ENCODE results near the gene NELFA. TPM values are rescaled to one million over a fixed set of nuclear protein-coding genes. Genes with fewer than 3 reads are reported as not detected.

NELFA gene
- polyA plus RNA-seq, 1 donor, result 37.3 TPM

DNA sequence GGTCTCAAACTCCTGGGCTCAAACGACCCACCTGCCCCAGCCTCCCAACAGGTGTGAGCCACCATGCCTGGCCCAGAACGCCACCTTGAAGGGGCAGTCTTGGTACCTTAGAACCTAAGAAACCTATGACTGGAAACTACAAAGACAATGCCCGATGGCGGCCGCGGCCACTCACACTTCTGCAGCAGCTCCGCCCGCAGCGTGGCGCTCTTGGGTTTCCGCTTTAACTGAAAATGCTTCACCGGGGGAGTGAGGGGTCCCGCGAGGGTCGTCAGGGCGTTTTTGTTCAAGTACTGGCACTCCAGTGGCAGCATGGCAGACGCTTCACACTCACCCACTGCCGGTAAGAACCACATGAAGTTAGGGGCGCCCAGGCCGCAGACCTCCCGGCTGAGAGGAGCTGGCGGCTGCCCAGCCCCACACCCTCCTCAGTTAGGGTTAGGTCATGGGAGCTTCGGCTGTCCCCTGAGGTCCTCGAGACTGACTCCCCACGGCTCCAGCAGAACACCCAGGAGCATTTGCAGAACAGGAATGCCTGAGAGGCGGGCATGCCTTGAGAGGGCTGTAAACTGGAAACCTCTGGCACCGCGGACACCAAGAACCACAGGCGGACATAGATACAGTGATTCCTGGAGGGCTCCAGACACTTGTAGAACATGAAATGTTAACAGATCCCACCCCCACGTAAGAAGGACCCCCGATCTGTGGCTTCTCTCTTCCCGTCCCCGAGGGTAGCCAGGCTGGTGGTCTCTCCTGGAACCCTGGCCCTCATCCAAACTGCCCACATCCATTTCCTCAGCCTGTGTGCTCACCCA lies 19.0 kb downstream of the NELFA start:
- H3K4me1 ChIP-seq (ENCODE audit: control insufficient read depth, insufficient read depth, low read length), result no peaks in the 10 kb centered on the region
- H3K4me3 ChIP-seq (ENCODE audit: low read length), result no peak overlapping the region
- H3K36me3 ChIP-seq (ENCODE audit: control insufficient read depth, insufficient read depth, low read length), result peaks cover 68% of the 10 kb centered on the region
- no CpG with 5 or more reads among the region's 33 CpGs for WGBS (ENCODE audit: insufficient coverage, low lambda C conversion rate)
- no peaks in the 10 kb centered on the region for H3K27me3 ChIP-seq (ENCODE audit: control insufficient read depth, insufficient read depth, low read length)
- no peak overlapping the region for H3K27ac ChIP-seq (ENCODE audit: low read length)
- DNase-seq, result no peak
- H3K9me3 ChIP-seq (ENCODE audit: control insufficient read depth, low read depth, low read length), result peaks cover 8% of the 10 kb centered on the region

DNA sequence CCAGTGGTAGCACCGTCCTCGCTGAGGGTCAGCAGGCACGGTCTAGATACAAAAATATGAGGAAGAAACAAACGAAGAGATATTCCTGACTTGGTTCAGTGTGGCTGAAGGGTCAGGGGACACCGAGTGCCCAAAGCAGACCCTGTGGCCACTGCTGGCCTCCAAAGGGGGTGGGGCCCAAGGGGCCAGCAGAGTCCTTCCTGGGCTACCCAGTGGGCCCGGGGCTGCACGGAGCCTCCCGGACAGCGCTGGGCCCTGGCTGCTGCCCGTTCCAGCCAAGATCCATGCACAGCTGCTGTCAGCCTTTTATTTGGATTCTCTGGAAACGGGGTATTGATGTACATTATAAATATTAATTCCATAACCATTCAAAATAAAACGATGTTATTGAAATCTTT lies 20.4 kb downstream of the NELFA start:
- Histone ChIP-seq H3K36me3 (ENCODE audit: control insufficient read depth, insufficient read depth, low read length) (peaks cover 82% of the 10 kb centered on the region), H3K27me3 (ENCODE audit: control insufficient read depth, insufficient read depth, low read length) (no peaks in the 10 kb centered on the region), H3K27ac (ENCODE audit: low read length) (no peak overlapping the region), H3K9me3 (ENCODE audit: control insufficient read depth, low read depth, low read length) (peaks cover 5% of the 10 kb centered on the region), H3K4me1 (ENCODE audit: control insufficient read depth, insufficient read depth, low read length) (no peaks in the 10 kb centered on the region), H3K4me3 (ENCODE audit: low read length) (no peak overlapping the region)
- DNase-seq, result no peak
- WGBS (ENCODE audit: insufficient coverage, low lambda C conversion rate), result 100% methylated on average over 2 of the region's 12 CpGs

- Histone ChIP-seq H3K36me3 (ENCODE audit: control insufficient read depth, insufficient read depth, low read length) (peaks cover 87% of the 10 kb centered on the region), H3K4me3 (ENCODE audit: low read length) (no peak overlapping the region), H3K27ac (ENCODE audit: low read length) (no peak overlapping the region), H3K27me3 (ENCODE audit: control insufficient read depth, insufficient read depth, low read length) (no peaks in the 10 kb centered on the region), H3K9me3 (ENCODE audit: control insufficient read depth, low read depth, low read length) (peaks cover 5% of the 10 kb centered on the region), H3K4me1 (ENCODE audit: control insufficient read depth, insufficient read depth, low read length) (no peaks in the 10 kb centered on the region)
- WGBS (ENCODE audit: insufficient coverage, low lambda C conversion rate), result no CpG with 5 or more reads among the region's 26 CpGs
- DNase-seq, result no peak
Observed at GRCh38 chr4:1987721-1988326, 20.9 kb downstream of the NELFA start.

DNA sequence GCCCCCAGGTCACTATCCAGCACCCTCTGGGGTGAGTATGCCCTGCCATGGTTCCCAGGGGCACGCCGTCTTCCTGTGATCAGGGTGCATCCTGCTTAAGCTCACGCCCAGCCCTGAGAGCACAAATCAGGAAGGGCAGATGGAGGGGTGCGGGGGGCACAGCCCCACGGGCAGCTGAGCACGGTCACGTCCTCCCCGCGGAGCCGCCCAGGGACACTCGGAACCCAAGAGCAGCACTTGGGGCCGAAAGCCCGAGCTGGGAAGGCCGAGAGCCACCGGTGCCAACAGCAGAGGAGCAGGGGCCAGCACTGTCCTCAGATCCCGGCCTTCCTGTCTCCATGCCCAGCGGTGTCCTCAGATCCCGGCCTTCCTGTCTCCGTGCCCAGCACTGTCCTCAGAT lies 21.5 kb downstream of the NELFA start:
- H3K9me3 ChIP-seq (ENCODE audit: control insufficient read depth, low read depth, low read length), result peaks cover 5% of the 10 kb centered on the region
- DNase-seq, result no peak
- peaks cover 93% of the 10 kb centered on the region for H3K36me3 ChIP-seq (ENCODE audit: control insufficient read depth, insufficient read depth, low read length)
- H3K4me1 ChIP-seq (ENCODE audit: control insufficient read depth, insufficient read depth, low read length), result no peaks in the 10 kb centered on the region
- WGBS (ENCODE audit: insufficient coverage, low lambda C conversion rate), result no CpG with 5 or more reads among the region's 19 CpGs
- no peak overlapping the region for H3K4me3 ChIP-seq (ENCODE audit: low read length)
- H3K27me3 ChIP-seq (ENCODE audit: control insufficient read depth, insufficient read depth, low read length), result no peaks in the 10 kb centered on the region
- no peak overlapping the region for H3K27ac ChIP-seq (ENCODE audit: low read length)

- H3K9me3 ChIP-seq (ENCODE audit: control insufficient read depth, low read depth, low read length), result peaks cover 5% of the 10 kb centered on the region
- H3K36me3 ChIP-seq (ENCODE audit: control insufficient read depth, insufficient read depth, low read length), result peaks cover 91% of the 10 kb centered on the region
- WGBS (ENCODE audit: insufficient coverage, low lambda C conversion rate), result no CpG with 5 or more reads among the region's 22 CpGs
- H3K4me1 ChIP-seq (ENCODE audit: control insufficient read depth, insufficient read depth, low read length), result no peaks in the 10 kb centered on the region
- no peaks in the 10 kb centered on the region for H3K27me3 ChIP-seq (ENCODE audit: control insufficient read depth, insufficient read depth, low read length)
- no peak overlapping the region for H3K4me3 ChIP-seq (ENCODE audit: low read length)
- DNase-seq, result no peak
- no peak overlapping the region for H3K27ac ChIP-seq (ENCODE audit: low read length)
Observed at GRCh38 chr4:1986578-1987210, 22.1 kb downstream of the NELFA start.

DNA sequence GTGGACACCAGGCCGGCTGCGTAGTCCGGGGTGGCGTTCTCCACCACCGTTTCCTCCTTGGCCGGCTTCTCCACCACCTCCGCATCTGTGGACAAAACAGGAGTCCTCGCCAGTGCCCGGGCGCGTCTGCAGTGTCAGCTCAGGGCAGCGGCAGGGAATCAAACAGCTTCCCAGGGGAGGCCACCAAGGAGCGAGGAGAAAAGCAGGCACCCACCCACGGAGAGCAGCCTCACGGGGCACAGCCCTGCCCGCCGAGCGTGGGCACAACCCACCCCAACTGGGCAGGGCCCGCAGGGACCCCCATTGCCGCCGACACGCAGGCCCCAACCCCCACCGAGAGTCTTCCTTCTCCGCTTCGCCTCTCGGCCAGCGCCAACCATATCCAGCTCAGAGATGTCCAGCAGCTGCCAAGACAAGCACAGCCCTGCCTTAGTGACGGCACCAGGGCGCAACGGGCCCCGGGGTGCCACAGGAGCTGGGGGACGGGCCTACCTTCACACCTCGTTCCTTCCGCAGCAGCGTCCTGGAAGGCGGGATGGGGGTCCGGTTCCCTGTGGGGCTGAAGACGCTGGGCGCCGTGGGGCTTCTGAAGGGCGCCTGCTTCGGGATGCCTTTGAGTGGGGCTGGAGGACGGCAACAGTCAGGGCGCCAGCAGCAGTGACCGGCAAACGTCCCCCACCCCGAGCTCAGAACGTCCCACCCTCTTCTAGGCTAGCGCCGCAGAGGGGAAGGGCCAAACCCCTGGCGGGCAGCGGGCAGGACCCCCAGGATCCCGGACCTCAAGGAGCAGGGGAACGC lies 22.8 kb downstream of the NELFA start:
- H3K9me3 ChIP-seq (ENCODE audit: control insufficient read depth, low read depth, low read length), result peaks cover 5% of the 10 kb centered on the region
- no peaks in the 10 kb centered on the region for H3K4me1 ChIP-seq (ENCODE audit: control insufficient read depth, insufficient read depth, low read length)
- no peaks in the 10 kb centered on the region for H3K27me3 ChIP-seq (ENCODE audit: control insufficient read depth, insufficient read depth, low read length)
- no peak overlapping the region for H3K4me3 ChIP-seq (ENCODE audit: low read length)
- H3K36me3 ChIP-seq (ENCODE audit: control insufficient read depth, insufficient read depth, low read length), result peaks cover 92% of the 10 kb centered on the region
- no peak overlapping the region for H3K27ac ChIP-seq (ENCODE audit: low read length)
- WGBS (ENCODE audit: insufficient coverage, low lambda C conversion rate), result no CpG with 5 or more reads among the region's 54 CpGs
- DNase-seq, result no peak

DNA sequence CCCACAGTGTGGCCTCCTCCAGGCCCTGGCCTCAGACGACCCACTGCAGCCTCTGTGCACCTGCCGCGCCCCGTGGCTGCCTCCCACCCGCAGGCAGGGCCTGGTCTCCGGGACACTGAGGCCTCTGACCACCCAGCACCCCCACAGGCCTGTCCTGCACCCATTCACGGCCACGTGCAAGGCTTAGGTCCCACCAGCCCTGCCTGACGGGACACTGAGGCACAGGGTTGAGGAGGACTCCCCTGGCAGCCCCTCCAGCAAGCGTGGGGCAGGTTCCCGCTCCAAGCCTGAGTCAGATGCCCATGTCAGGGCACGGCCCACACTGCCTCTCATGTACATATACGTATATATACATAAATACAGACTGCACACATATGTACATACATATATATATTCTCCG lies 23.5 kb downstream of the NELFA start:
- WGBS (ENCODE audit: insufficient coverage, low lambda C conversion rate), result no CpG with 5 or more reads among the region's 14 CpGs
- Histone ChIP-seq H3K9me3 (ENCODE audit: control insufficient read depth, low read depth, low read length) (peaks cover 5% of the 10 kb centered on the region), H3K36me3 (ENCODE audit: control insufficient read depth, insufficient read depth, low read length) (peaks cover 93% of the 10 kb centered on the region), H3K27ac (ENCODE audit: low read length) (no peak overlapping the region), H3K4me1 (ENCODE audit: control insufficient read depth, insufficient read depth, low read length) (no peaks in the 10 kb centered on the region), H3K27me3 (ENCODE audit: control insufficient read depth, insufficient read depth, low read length) (no peaks in the 10 kb centered on the region), H3K4me3 (ENCODE audit: low read length) (no peak overlapping the region)
- no peak for DNase-seq

GRCh38 chr4:1984406-1985191 lies 24.2 kb downstream of the NELFA start:
- H3K27ac ChIP-seq (ENCODE audit: low read length), result no peak overlapping the region
- no peak for DNase-seq
- H3K36me3 ChIP-seq (ENCODE audit: control insufficient read depth, insufficient read depth, low read length), result peaks cover 93% of the 10 kb centered on the region
- no peaks in the 10 kb centered on the region for H3K4me1 ChIP-seq (ENCODE audit: control insufficient read depth, insufficient read depth, low read length)
- no peaks in the 10 kb centered on the region for H3K27me3 ChIP-seq (ENCODE audit: control insufficient read depth, insufficient read depth, low read length)
- WGBS (ENCODE audit: insufficient coverage, low lambda C conversion rate), result 100% methylated on average over 1 of the region's 27 CpGs
- H3K9me3 ChIP-seq (ENCODE audit: control insufficient read depth, low read depth, low read length), result peaks cover 2% of the 10 kb centered on the region
- no peak overlapping the region for H3K4me3 ChIP-seq (ENCODE audit: low read length)

DNA sequence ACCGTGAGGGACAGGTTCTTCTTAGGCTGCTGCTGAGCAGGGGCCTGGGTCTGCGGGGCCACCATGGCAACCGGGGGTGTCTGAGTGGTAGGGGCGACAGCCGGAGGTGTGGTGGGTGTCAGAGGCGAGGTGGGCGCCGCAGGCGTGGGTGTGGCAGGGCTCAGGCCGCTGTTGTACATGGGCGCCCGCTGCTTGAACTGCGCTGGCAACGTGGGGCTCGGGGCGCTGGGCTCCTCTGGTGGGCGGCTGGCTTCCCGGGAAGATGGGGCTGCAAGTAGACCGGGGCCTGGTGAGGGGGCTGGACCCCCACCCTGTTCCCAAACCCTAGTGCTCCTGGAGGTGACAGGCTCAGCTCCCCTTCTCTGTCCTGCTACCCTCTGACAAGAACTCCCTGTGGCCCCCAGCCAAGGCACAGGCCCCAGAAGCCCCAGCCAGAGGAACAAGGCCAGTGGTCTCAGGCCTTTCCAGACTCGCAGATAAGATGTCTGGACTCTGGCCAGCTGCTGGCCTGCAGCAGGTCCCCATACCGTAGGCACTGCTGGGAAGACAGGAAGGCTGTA lies 24.8 kb downstream of the NELFA start:
- no CpG with 5 or more reads among the region's 21 CpGs for WGBS (ENCODE audit: insufficient coverage, low lambda C conversion rate)
- H3K27me3 ChIP-seq (ENCODE audit: control insufficient read depth, insufficient read depth, low read length), result no peaks in the 10 kb centered on the region
- H3K4me3 ChIP-seq (ENCODE audit: low read length), result no peak overlapping the region
- no peaks in the 10 kb centered on the region for H3K4me1 ChIP-seq (ENCODE audit: control insufficient read depth, insufficient read depth, low read length)
- no peak overlapping the region for H3K27ac ChIP-seq (ENCODE audit: low read length)
- H3K36me3 ChIP-seq (ENCODE audit: control insufficient read depth, insufficient read depth, low read length), result peaks cover 93% of the 10 kb centered on the region
- no peak for DNase-seq
- no peaks in the 10 kb centered on the region for H3K9me3 ChIP-seq (ENCODE audit: control insufficient read depth, low read depth, low read length)

Measured in large intestine (tissue), 3 donors.